LNCAP (cell line): ENCODE data around the gene SLCO3A1.

Experiments used
- CTCF ChIP-seq: fragments of 450-650 bp; IDR thresholded peaks from 2 replicates; pipeline ENCODE4 v1.5.1; 2017; ENCODE audit warnings: mild to moderate bottlenecking

The SLCO3A1 gene

GRCh38 chr15:91866371-91866905 is 12.9 kb downstream of the SLCO3A1 start:
- TF ChIP-seq CTCF: no peak

GRCh38 chr15:91866971-91867372 is 13.5 kb downstream of the SLCO3A1 start:
- TF ChIP-seq CTCF: no peak

GRCh38 chr15:91867581-91868026 is 14.1 kb downstream of the SLCO3A1 start:
- no peak for TF ChIP-seq CTCF

DNA sequence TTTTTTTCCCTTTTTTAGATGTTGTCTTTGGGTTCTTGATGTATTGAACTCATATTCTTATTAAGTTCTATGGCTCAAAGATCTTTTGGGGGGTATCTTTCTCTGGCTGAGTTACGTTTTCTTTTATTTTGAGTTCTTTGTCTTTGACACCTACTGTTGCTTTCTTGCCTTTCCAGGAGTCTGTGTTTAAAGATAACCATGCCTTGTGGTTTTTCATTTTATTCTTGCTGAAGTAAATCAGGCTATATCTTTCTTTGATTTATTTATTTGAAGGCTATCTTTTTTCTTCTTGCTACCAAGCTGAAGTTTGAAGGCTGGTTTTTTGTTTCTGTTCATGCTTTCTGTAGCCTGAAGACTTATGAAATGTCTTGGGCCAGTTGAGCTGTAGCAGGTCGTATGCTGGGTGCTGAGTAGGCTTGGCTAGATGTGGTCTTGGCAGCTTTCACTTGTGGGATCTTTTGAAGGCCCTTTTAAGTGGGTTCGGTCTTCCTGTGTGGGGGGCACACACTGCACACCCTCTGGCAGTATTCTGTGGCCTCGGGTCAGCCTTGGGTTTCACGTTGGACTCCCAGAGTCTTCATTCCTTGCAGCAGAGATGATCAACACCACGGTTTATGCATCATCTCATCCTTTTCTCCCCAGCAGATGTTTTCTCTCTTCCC is 17.5 kb downstream of the SLCO3A1 start:
- TF ChIP-seq CTCF: no peak

- no peak for TF ChIP-seq CTCF
Observed at GRCh38 chr15:91871837-91872236, 18.3 kb downstream of the SLCO3A1 start.

DNA sequence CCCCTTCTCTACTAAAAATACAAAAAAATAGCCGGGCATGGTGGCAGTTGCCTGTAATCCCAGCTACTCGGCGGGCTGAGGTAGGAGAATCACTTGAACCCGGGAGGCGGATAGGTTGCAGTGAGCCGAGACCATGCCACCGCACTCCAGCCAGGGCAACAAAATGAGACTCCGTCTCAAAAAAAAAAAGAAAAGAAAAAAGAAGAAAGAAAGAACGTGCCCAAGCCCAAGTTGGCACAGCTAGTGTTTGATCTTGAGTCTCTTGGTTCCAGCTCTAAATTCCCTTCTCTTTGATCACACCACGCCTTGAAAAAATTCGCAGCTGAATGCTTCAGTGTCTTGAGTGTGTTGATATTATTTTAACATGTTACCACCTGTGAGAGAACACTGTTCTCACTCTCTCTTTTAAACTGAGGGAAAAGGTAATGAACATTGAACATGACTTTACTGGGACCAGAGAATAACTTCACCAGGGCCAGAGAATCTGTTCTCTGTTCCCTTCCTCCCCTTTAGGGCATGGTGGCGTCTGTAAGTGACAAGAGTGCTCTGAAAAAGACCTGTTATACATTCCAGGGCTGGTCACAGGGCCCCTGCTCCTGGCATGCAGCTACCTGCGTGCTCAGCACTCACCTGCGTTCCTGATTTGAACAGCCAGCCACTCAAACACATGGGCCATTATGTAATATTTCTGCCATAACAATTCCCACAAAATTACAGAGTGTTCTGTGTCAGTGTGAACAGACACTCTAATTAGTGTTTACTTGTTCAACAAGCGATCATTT is 19.0 kb downstream of the SLCO3A1 start:
- TF ChIP-seq CTCF: no peak

GRCh38 chr15:91873138-91873536 is 19.6 kb downstream of the SLCO3A1 start:
- TF ChIP-seq CTCF: no peak
